Natural killer cell (primary cell): ENCODE measurements around the gene NFATC3. TPM values are rescaled to one million over a fixed set of nuclear protein-coding genes. Genes with fewer than 3 reads are reported as not detected.
A peak's percentile ranks its signal among the peaks of the same experiment; 100 is the strongest.

Experiments used
- ATAC-seq, 3 donors: fragments of 150-1000 bp in 2 of 3; fragments of 200-7000 bp in 1 of 3; cut with Tn5 transposase; 1 replicate in 1 of 3; 2 replicates in 2 of 3; pipeline ENCODE4 v1.10.0; 2021; ENCODE audit warnings: mild to moderate bottlenecking in 2 of 3, moderate library complexity in 2 of 3
- DNase-seq, 2 donors: peaks; one replicate each; pipeline versions ENCODE4 v3.0.0 to v3.0.0-alpha.2; 2013 to 2021; ENCODE audit warnings: mixed read lengths in 1 of 2
- H3K27ac ChIP-seq: one replicate; pipeline ENCODE4 v1.5.1; 2013; ENCODE audit warnings: mild to moderate bottlenecking, low read length
- H3K27me3 ChIP-seq: one replicate; pipeline ENCODE4 v1.6.1; 2013; ENCODE audit warnings: low read length; ENCODE audit not compliant: control insufficient read depth, insufficient read depth
- H3K36me3 ChIP-seq: one replicate; pipeline ENCODE4 v1.6.1; 2013; ENCODE audit warnings: low read length; ENCODE audit not compliant: control insufficient read depth, insufficient read depth
- H3K4me1 ChIP-seq: one replicate; pipeline ENCODE4 v1.6.1; 2013; ENCODE audit warnings: low read length; ENCODE audit not compliant: control insufficient read depth, insufficient read depth
- H3K4me3 ChIP-seq: one replicate; pipeline ENCODE4 v1.5.1; 2013; ENCODE audit warnings: low read length
- H3K9me3 ChIP-seq: one replicate; pipeline ENCODE4 v1.6.1; 2013; ENCODE audit warnings: low read length; ENCODE audit not compliant: control insufficient read depth, insufficient read depth
- H3K27ac Mint-ChIP-seq, 2 donors: one replicate each; pipeline ENCODE4 v1.8.0; 2022; ENCODE audit warnings: mild to moderate bottlenecking in 2 of 2, mixed read lengths in 2 of 2, moderate library complexity in 1 of 2
- H3K27me3 Mint-ChIP-seq, 2 donors: one replicate each; pipeline ENCODE4 v1.8.0; 2022; ENCODE audit warnings: low read depth in 2 of 2, mixed read lengths in 2 of 2
- H3K36me3 Mint-ChIP-seq: one replicate; pipeline ENCODE4 v1.8.0; 2022; ENCODE audit warnings: mixed read lengths
- H3K4me1 Mint-ChIP-seq, 2 donors: one replicate each; pipeline ENCODE4 v1.8.0; 2022; ENCODE audit warnings: mixed read lengths in 2 of 2
- H3K4me3 Mint-ChIP-seq: one replicate; pipeline ENCODE4 v1.8.0; 2022; ENCODE audit warnings: mild to moderate bottlenecking, moderate library complexity, mixed read lengths
- H3K9me3 Mint-ChIP-seq, 2 donors: one replicate each; pipeline ENCODE4 v1.8.0; 2022; ENCODE audit warnings: mixed read lengths in 2 of 2
- CTCF ChIP-seq: fragments of 200-600 bp; IDR thresholded peaks from one replicate; pipeline ENCODE4 v1.8.0; 2022; ENCODE audit warnings: antibody characterized with exemption
- WGBS: methylation state at CpG from one replicate; pipeline ENCODE4 v1.1.7; 2013; ENCODE audit warnings: missing lambda C conversion rate; ENCODE audit not compliant: insufficient coverage; 5-methylcytosine and 5-hydroxymethylcytosine counted together
- intact Hi-C: fragments of 100-400 bp; cut with micrococcal nuclease; formaldehyde crosslinking; loops from one replicate; pipeline ENCODE4 v1.14.2; 2022
- total RNA-seq, 4 donors: library from RNA; stranded (reverse); fragments of 120-200 nt in 1 of 4; gene quantifications; one replicate each; pipeline versions ENCODE4 v1.2.3 to v1.2.4, GENCODE V29; 2013 to 2022

Gene NFATC3
- total RNA-seq, 3 donors from 2014 or later (not counting 1 experiment from before 2014, with no cell fraction given) = 241 to 282 (median 263) TPM

DNA sequence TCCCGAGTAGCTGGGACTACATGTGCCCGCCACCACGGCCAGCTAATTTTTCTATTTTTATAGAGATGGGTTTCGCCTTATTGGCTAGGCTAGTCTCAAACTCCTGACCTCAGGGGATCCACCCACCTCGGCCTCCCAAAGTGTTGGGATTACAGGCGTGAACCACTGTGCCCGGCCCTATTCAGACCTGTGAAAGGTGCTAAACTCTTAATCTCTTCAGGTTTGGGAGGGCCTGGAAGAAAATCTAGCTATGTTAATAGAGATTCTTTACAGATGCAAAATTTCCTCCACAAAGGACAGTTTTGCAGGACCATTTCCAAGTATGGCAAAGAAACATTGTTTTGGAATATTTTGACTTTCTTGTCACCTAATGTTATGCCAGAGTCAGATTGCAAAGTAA lies 156.9 kb downstream of the NFATC3 start:
- Mint-ChIP-seq H3K4me1 (peaks cover 23 to 43% of the 10 kb centered on the region in 2 donors), H3K27ac (no peak overlapping the region), H3K27me3 (no peaks in the 10 kb centered on the region), H3K36me3 (no peaks in the 10 kb centered on the region), H3K9me3 (no peaks in the 10 kb centered on the region), H3K4me3 (peak overlapping the region; percentile 25)
- no peak for ATAC-seq
- intact Hi-C loops = no loop called here
- DNase-seq = no peak
- no peak for TF ChIP-seq CTCF
- no peak overlapping the region for H3K4me3 ChIP-seq
- H3K9me3 ChIP-seq = no peaks in the 10 kb centered on the region
- 98% methylated on average over 6 of the region's 7 CpGs for WGBS
- no peaks in the 10 kb centered on the region for H3K27me3 ChIP-seq
- H3K27ac ChIP-seq = no peak overlapping the region
- H3K36me3 ChIP-seq = no peaks in the 10 kb centered on the region
- H3K4me1 ChIP-seq = peaks cover 56% of the 10 kb centered on the region

- peak overlapping the region; percentile 99 for H3K4me3 Mint-ChIP-seq
- H3K36me3 Mint-ChIP-seq = no peaks in the 10 kb centered on the region
Measured at GRCh38 chr16:68242926-68243858, 158.0 kb downstream of the NFATC3 start.

GRCh38 chr16:68244481-68244902 lies 159.3 kb downstream of the NFATC3 start:
- DNase-seq (peak in 1 of 2 donors; percentile 18), ATAC-seq (no peak)
- H3K4me1 Mint-ChIP-seq = peaks cover 16 to 26% of the 10 kb centered on the region in 2 donors
- WGBS = 11% methylated on average over 20 of the region's 20 CpGs
- no peaks in the 10 kb centered on the region for H3K27me3 Mint-ChIP-seq
- Histone ChIP-seq H3K36me3 (no peaks in the 10 kb centered on the region), H3K9me3 (no peaks in the 10 kb centered on the region), H3K27ac (no peak overlapping the region), H3K27me3 (no peaks in the 10 kb centered on the region), H3K4me3 (peak overlapping the region; percentile 93), H3K4me1 (peaks cover 43% of the 10 kb centered on the region)
- peak overlapping the region; percentile 81 to 91 for H3K27ac Mint-ChIP-seq
- intact Hi-C loops = loop anchor here (2.0 kb wide), 1 partner anchor 20 kb away; the partner anchor contains the start of gene SLC7A6
- peak overlapping the region; percentile 99 for H3K4me3 Mint-ChIP-seq
- no peaks in the 10 kb centered on the region for H3K36me3 Mint-ChIP-seq
- no peaks in the 10 kb centered on the region for H3K9me3 Mint-ChIP-seq
- no peak for TF ChIP-seq CTCF

More at GRCh38 chr16:68242926-68243858, 158.0 kb downstream of the NFATC3 start:
- H3K4me1 Mint-ChIP-seq = peaks cover 16 to 33% of the 10 kb centered on the region in 2 donors
- WGBS = 90% methylated on average over 9 of the region's 9 CpGs
- Histone ChIP-seq H3K27ac (no peak overlapping the region), H3K27me3 (no peaks in the 10 kb centered on the region), H3K9me3 (no peaks in the 10 kb centered on the region), H3K4me1 (peaks cover 55% of the 10 kb centered on the region), H3K36me3 (no peaks in the 10 kb centered on the region), H3K4me3 (no peak overlapping the region)
- no peaks in the 10 kb centered on the region for H3K9me3 Mint-ChIP-seq
- no peak for TF ChIP-seq CTCF
- H3K27me3 Mint-ChIP-seq = no peaks in the 10 kb centered on the region
- DNase-seq = no peak
- intact Hi-C loops = no loop called here
- no peak for ATAC-seq
- H3K27ac Mint-ChIP-seq = no peak overlapping the region
